HuH-7 (cell line): ENCODE results near the gene UBA52.
"Not testable (repeated sequence)": the region's sequence is repeated elsewhere in the genome, so short reads cannot be mapped to it uniquely, and the experiment has no call there.

Experiments used
- DNase-seq: peaks from one replicate; pipeline ENCODE4 v3.0.0; 2011; ENCODE audit warnings: low spot score

The UBA52 gene

DNA sequence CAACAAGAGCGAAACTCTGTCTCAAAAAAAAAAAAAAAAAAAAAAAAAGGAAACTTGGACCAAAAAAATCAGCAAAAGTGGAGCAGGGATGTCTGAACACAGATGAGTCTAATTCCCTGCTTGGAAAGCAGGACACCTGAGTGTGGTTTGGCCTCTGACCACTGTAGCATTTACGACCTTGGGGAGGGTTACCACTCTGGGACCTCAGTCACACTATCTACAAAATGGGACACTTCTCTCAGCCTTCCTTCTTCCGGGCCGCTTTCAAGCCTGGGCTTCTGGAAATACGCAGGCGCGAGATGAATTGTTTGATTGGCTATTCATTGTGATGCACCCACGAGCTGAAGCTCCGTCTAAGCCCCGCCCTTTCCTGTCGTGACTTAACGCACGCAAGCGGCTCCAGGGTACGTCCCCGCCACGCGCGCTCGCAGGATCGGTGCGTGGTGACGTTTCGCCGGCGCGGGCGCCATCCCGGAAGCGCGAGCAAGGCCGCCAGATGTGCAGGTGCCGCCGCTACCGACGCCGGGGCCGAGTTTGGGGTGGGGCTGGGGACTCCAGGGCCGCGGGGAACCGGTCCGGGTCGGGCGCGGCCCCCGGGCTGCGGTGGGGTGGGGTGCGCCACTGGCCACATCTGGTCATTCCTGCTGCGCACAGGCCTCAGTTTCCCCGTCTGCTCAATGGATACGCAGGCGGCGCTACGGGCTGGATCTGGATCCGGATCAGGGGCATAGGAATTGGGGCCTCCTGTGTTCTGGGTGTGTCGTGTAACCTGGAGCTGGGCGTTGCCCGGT is 14.1 kb upstream of the UBA52 start, which contains the start of gene KXD1:
TSS of gene KXD1 (plus strand) at position 460 of the 791 bp plus-strand sequence. CDS start 4,187 bp downstream, outside the sequence.
- DNase-seq, result peak; percentile 95

DNA sequence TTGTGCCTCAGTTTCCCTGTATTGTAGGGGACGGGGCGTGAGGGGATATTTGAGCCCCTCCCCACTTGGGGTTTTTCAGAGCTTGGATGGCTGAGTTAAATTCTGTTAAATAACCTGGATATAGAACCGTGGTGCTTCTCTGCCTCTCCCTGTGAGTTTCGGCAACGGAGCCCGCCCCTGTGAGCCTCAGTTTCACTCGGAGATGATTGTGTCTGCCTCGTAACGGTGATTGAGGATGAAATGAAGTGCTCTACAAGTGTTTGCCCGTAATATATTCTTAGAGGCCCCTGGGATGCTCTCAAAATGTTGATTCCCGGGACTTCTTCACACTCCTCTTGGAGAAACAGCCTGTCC is 13.5 kb upstream of the UBA52 start:
- DNase-seq, result no peak

DNA sequence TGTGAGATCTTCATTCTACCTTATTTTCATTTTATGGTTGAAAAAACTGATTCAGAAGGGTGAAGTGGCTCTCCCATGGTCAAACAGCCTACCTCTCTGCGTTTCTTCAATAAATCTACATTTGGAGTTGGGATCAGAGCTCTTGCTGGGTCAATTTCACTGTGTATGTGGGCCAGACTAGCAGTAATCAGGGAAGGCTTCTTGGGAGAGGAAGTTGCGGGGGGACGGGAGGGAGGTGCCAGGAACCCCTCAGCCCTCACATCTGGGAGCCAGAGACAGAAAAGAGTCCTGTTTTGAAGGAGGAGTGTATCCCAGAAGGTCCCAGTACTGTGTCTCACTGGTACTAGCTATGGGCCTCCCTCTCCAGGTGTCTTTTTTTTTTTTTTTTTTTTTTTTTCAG is 13.1 kb upstream of the UBA52 start:
- DNase-seq, result no peak

DNA sequence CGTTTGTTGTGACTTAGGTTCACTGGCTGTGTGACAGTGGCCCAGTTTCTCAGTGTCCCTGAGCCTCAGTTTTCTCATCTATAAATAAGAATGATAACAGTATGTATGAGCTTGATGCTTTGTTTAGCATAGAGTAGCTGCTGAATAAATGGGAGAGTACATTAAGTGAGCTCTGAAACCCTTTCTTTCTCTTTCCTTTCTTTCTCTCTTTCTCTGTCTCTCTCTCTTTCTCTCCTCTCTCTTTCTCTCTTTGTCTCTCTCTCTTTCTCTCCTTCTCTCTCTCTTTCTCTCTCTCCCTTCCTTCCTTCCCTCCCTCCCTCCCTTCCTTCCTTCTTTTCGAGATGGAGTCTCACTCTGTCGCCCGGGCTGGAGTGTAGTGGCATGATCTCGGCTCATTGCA is 12.0 kb upstream of the UBA52 start:
- no peak for DNase-seq

DNA sequence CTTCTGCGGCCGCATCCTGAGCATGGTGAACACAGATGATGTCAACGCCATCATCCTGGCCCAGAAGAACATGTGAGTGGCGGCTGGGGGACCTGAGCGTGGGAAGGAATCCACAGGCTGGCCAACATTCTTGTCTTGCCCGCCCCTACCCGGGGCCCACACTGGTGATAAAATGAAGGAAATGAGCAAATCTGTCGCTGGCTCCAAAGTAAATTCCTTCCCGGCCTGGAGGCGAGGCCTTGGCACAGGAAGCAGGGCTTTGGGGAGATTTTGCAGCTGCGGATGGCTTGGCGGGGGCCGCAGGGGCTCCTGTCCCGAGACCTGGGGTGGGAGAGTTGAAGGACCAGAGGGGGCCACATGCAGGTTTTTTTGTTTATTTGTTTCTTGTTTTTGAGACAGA is 9.6 kb upstream of the UBA52 start:
- DNase-seq, result no peak

DNA sequence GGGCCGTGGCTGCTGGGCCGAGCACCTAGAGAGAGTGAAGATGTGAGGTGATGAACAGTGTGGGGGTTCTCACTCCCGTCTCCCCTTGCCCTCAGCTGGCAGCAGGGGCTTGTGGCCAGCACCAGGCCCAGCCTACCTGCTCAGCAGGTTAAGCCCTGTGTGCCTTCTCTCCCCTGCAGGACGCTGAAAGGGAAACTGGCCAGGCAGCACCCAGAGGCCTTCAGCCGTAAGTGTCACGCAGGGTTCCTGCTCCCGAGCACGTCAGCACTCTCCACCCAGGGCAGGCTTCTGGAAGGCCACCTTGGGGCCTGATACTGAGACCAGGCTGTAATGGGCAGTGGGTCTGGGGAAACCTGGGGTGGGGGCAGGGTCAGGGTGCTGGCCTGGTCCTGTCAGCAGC is 4.7 kb upstream of the UBA52 start:
- no peak for DNase-seq

DNA sequence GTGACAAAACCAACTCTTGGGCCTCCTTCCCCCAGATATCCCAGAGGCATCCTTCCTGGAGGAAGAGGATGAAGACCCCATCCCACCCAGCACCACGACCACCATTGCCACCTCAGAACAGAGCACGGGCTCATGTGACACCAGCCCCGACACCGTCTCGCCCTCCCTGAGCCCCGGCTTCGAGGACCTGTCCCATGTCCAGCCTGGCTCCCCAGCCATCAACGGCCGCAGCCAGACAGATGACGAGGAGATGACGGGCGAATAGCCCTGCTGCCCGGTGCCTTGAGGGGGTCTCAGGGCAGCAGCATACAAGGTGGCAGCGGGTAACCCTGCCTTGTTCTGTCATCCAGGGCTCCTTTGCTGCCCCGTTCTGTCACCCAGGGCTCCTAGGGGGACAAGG is 3.3 kb upstream of the UBA52 start:
- no peak for DNase-seq

DNA sequence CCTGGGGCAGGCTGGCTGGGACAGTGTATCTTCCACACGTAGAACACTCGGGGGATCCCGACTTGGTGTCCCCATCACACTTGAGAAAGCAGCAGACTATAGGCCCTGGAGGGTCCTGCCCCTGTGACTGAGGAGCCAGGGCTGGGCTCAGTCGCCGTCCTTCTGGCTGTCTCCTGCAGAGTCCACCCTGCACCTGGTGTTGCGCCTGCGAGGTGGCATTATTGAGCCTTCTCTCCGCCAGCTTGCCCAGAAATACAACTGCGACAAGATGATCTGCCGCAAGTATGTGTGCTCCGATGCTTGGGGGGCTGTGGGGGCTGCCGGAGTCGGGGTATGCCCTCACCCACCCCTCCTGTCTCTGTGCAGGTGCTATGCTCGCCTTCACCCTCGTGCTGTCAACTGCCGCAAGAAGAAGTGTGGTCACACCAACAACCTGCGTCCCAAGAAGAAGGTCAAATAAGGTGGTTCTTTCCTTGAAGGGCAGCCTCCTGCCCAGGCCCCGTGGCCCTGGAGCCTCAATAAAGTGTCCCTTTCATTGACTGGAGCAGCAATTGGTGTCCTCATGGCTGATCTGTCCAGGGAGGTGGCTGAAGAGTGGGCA is 3.1 kb downstream of the UBA52 start:
- no peak for DNase-seq

DNA sequence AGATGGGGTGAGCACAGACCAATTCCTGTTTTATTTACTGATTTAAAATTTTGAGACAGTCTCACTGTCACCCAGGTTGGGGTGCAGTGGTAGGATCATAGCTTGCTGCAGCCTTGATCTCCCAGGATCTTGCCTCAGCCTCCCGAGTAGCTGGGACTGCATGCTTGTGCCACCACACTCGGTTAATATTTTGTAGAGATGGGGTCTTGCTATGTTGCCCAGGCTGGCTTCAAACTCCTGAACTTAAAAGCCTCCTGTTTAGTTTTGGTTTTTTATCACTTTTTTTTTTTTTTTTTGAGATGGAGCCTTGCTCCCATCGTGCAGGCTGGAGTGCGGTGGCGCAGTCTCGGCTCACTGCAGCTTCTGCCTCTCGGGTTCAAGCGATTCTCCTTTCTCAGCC is 4.7 kb downstream of the UBA52 start:
- DNase-seq, result no peak

DNA sequence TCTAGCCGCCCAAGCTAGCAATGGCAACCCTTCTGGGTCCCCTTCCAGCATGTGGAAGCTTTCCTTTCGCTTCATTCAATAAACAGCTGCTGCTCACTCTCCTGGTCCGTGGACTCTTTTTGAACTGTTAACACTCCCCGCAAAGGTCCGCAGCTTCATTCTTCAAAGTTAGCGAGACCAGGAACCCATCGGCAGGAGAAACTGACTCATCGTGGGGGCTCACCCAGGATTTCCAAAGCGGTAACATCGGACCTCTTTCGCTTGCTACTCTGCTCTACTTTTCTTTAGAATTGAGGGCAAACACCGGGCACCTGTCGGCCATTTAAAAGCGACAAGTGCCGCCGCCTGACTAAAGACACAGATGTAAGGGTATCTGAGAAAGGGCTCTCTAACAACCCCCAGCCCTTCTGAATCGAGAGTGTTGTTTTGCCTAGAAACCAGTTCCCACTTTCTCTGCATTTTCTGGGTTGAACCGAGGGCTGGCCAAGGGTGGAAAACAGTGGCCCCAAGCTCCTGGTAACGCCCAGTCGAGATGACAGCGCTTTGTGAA is 5.8 kb downstream of the UBA52 start:
- no peak for DNase-seq

DNA sequence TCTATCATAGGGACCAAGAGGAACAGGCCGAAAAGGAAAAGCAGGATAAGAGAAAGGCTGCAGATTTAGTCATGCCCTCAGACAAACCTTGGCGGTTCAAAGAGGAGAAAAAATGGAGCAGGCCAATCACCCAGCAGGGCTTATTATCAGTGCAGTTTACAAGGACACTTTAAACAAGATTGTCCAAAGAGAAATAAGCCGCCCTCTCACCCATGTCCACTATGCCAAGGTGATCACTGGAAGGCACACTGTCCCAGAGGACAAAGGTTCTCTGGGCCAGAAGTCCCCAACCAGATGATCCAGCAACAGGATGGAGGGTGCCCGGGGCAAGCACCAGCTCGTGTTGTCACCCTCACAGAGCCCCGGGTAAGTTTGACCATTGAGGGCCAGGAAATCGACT is 8.7 kb downstream of the UBA52 start:
- DNase-seq, result no peak

DNA sequence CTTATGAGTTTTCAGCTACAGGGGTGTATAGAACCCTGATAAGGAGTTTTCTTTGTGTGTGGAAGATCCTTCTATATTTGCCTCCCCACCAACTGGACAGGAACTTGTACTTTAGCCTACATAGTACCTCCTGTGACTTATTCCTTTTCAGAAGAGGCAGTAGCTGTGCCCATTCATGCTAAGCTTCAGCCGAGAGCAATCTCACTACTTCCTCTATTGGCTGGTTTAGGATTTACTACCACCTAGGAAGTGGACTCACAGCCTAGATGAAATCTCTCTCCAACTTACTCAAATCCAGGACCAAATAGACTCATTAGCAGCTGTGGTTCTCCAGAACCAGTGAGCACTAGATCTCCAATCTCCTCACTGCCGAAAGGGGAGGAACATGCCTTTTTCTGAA is 14.6 kb downstream of the UBA52 start:
- DNase-seq, result no peak

DNA sequence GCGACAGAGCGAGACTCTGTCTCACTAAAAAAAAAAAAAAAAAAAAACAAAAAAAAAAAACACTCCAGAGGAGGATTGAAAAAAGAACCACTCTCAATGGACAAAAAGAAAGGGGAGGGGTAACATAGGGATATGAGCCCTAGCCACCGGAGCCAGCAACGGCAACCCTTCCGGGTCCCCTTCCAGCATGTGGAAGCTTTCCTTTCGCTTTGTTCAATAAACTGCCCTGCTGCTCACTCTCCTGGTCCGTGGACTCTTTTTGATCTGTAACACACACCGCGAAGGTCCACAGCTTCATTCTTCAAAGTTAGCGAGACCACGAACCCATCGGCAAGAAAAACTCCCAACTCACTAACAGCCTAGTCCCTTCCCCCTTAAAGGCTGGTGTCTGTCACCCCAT is 15.9 kb downstream of the UBA52 start:
- DNase-seq, result no peak

DNA sequence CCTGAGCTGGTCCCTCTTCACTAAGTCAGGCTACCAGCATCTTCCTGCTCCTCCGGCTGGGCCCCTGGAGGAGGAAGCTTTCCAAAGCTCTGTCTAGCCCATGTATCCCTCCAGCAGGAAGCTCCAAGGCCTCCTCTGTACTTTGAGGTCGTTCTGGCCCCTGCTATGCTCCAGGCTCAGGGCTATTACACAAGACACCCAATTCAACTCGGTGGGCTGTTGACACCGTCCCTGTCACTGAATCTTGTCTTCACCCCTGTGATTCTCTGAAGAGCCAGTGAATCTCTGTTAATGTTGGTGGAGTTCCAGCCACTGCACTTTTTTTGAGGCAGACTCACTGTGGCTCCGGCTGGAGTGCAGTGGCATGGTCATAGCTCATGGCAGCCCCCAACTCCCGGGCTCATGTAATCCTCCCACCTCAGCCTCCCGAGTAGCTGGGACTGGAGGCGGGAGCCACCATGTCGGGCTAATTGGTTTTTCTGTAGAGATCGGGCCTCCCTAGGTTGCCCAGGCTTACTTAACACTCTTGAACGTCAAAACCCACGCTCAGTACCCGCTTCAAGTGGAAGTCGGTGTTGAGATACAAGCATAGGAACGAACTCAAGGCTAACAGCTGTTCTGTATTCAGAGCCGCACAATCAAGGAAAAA is 16.4 kb downstream of the UBA52 start:
- DNase-seq, result no peak

DNA sequence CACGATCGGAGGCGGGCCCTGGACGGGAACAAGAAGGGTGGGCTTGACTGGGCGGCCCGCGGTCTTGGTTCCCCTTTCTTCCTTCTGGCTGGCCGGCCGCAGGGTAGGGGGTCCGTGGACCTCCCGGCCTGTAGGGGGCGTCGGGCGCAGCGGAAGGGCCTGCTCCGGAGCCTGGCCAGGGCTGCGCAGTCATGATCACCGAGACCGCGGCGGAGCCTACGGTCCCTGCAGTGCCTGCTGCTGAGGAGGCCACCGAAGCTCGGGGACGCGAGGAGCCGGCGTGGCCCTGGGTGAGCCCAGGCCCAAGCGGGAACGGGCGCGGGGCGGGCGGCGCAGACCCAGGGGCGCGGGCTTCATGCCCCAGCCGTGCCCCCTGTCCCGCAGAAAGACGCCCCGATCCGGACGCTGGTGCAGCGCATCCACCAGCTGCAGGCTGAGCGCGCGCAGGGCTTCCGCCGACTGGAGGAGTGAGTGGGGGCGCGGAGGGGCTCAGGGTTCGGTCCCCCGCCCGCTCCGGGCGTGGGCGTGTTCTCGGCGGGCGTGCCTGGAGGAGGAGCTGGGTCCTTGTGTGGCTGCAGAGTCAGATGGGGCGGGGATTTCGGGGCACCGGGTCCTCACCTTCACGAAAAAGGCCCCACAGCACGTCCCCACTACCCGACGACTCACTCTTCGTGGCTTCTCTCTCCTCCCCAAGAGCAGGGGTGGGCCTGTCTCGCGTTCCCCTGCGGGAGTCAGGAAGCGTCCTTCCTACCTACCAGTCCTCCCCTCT is 17.1 kb downstream of the UBA52 start, which contains the start of gene REX1BD:
TSS of gene REX1BD (plus strand) at position 188 of the 769 bp plus-strand sequence. CDS start at position 192, 4 bp downstream.
- DNase-seq, result peak; percentile 70

DNA sequence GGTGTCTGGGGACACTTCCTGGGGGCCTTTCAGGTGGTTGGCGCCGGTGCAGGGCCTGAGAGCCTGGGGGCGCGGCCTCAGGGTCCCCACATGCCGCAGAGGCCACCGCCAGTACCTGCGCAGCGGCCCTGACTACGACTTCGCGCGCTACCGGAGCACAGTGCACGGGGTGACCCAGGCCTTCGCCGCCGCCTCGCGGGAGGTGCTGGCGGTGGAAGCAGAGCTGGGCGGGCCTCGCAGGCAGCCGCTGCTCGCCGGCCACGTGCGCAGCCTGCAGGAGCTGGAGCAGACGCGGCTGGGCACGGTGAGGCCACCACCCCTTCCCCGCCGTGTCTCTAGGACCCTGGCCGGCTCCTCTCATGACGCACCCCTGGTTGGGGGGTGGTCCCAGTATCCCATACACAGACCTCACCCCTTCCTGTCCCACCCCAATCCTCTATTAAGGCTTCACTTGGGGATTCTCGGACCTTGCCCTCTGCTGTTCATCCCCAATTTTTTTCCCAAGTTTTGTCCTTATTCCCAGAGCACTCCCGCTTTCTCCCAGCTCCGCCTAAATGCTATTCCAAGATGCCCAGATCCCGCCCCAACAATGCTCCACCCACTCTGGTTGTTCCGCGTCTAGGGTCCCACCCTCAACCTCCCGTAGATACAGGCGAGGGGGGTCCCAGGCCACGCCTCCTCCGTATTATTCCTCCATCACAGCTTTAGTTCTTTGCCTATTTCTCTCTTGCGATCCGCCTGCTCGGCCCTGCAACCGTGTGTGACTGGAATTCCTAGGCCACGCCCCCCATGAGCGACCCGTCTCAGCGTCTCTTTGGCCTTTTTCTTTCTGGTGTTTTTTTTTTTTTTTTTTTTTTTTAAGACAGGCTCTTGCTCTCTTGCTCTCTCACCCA is 18.0 kb downstream of the UBA52 start:
- DNase-seq, result no peak

DNA sequence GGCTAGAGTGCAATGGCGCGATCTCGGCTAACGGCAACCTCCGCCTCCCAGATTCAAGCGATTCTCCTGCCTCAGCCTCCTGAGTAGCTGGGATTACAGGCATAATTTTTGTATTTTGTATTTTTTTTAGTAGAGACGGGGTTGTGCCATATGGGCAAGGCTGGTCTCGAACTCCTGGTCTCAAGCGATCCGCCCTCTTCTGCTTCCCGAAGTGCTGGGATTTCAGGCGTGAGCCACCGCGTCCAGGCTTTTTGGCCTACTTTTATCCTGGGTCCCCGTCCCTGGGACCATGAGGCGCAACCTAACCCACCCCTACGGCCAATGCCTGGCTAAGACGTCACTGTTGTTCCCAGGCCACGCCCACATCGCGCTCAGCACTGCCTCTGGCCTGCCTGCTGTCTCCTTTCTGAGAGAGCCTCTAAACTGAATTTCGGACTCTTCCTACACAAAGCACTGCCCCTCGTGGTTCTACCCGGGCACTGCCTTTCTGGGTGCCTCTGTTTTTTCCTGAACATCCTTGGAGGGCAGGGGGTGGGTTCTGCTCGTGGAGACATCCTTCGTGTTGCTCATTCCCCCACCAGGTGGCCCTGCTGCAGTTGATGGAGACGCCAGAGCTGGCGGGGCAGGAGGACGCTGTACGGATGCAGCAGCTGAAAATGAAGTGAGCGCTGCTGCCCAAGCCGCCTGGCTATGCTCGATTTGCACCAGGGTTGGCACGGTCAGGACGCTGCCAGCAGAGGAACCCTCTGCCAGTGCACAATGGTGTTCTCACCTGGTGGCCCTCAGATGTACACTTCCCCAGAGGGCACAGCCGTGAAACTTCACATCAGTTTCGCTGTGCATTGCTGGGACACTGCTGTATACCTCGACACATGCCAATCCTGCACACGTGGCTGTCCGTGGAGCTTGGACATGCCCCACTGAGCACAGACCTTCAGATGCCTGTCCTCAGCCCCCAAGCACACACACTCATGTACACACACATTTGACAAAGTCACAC is 18.9 kb downstream of the UBA52 start:
- no peak for DNase-seq

DNA sequence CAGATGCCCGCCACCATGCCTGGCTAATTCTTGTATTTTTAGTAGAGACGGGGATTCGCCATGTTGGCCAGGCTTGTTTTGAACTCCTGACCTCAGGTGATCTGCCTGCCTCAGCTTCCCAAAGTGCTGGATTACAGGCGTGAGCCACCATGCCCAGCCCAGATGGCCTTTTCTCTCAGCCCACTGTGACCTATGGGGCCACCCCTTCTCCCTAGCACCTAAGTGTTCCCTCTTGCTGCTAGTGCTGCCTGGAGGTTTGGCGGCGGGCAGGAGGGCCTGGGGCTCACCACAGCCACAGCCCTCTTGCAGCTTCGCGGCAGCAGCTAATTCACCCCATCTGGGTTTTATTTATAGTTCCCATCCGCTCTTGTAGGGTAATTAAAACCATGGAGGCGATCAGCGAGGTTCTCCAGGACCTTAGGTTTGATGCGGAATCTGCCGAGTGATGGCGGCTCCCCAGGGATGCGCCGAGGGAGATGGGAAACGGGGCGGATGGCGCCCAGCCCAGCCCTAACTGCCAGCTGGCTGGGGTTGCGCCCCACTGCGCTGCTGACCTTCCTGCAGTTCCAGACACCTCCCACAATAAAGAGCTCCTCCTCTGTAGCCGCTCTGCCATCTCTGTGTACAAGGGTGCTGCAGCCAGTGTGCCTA is 20.2 kb downstream of the UBA52 start:
- no peak for DNase-seq

DNA sequence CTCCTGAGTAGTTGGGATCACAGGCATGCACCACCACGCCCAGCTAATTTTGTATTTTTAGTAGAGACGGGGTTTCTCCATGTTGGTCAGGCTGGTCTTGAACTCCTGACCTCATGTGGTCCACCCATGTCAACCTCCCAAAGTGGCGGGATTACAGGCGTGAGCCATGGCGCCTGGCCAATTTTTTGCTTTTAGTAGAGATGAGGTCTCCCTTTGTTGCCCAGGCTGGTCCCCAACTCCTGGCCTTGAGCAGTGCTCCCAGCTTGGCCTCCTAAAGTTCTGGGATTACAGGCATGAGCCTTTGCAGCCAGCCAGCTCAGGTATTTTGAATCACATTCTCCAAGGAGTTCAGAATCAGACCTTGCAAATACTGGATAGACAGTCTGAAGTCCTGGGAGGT is 21.1 kb downstream of the UBA52 start:
- not testable (repeated sequence) for DNase-seq
